ENCODE measurements around the gene GLIS1.

The GLIS1 gene

GRCh38 chr1:53463961-53464899 lies 274.7 kb downstream of the GLIS1 start:
- no peak for DNase-seq (ENCODE audit: low spot score)

- no peak for DNase-seq (ENCODE audit: low spot score)
Measured at GRCh38 chr1:53462769-53463501, 276.0 kb downstream of the GLIS1 start.

- no peak for DNase-seq (ENCODE audit: low spot score)
Measured at GRCh38 chr1:53462193-53462592, 276.8 kb downstream of the GLIS1 start.

DNA sequence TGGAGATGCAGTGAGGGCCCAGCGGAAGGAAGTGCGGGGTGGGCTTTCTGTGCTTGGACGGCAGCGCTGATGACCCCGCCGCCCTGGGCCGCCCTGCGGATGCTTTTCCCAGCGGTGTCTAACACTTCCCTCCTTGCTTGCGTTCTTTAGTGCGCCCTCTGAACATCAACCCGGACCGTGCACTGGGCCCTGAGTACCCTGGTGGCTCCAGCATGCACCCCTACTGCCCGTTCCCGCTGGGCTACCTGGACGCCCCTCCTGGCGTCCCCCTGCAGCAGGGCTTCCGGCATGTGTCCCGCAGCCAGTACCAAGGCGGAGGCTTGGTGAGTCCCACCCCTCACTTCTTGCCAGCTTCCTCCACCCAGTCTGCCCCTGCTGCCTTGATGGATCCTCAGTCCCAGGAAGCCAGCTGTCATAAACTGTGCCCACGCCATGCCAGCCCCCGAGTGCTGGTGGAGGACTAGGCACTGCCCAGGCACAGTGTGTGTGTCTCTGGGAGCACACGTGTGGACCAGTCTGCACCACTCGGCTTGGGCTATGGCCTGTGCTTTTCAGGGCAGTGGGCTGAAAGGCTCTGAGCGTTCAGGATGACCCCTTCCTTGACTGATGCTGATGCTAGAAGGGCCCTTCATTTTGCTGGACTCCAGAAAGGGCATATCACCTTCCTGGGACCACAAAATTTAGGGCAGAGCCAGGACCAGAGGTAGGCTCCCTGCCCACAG lies 277.5 kb downstream of the GLIS1 start:
- DNase-seq (ENCODE audit: low spot score), result no peak

- DNase-seq (ENCODE audit: low spot score), result no peak
Measured at GRCh38 chr1:53460666-53461322, 278.2 kb downstream of the GLIS1 start.

DNA sequence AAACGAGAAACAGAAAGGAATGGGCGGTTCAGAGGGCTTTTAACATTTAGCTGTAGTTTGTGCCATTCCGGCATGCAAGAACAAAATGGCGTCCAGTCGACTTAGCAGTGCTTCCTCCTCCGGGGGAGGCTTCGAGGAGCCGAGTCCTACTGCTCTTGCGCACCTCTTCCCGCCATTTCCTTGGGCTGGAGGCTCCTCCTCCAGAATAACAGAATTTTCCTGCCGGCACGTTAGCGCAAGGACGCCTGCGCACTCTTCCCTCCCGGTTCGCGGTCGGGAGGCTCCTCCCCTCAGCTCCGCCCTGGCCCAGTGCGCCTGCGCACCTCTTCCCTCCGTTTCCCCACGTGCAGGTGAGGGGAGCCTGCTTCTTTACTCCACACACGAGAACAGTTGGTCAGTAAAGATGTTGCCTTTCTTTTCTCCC lies 278.7 kb downstream of the GLIS1 start:
- no peak for DNase-seq (ENCODE audit: low spot score)

GRCh38 chr1:53459321-53460175 lies 279.4 kb downstream of the GLIS1 start, which contains the start of gene DMRTB1:
DMRTB1 (plus strand) TSS chr1:53459399; CDS start chr1:53459454, 55 bp downstream.
- no peak for DNase-seq (ENCODE audit: low spot score)

- no peak for DNase-seq (ENCODE audit: low spot score)
Measured at GRCh38 chr1:53458634-53459033, 280.3 kb downstream of the GLIS1 start.
